Testis (tissue), 3 donors: ENCODE results near the gene AFF4. TPM values are rescaled to one million over a fixed set of nuclear protein-coding genes. Genes with fewer than 3 reads are reported as not detected.

ENCODE experiments used
- DNase-seq: peaks from one replicate; pipeline ENCODE4 v3.0.0-alpha.2; 2019
- H3K27ac ChIP-seq, 2 donors: fragments of 200-600 bp; sonication (generic); one replicate each; pipeline ENCODE4 v1.5.1; 2019
- H3K27me3 ChIP-seq: fragments of 200-600 bp; sonication (generic); one replicate; pipeline ENCODE4 v1.5.1; 2019
- H3K36me3 ChIP-seq: fragments of 200-600 bp; sonication (generic); one replicate; pipeline ENCODE4 v1.5.1; 2017; ENCODE audit warnings: low read depth; ENCODE audit errors: missing control alignments
- H3K4me1 ChIP-seq: fragments of 200-600 bp; sonication (generic); one replicate; pipeline ENCODE4 v1.5.1; 2019
- H3K4me3 ChIP-seq, 2 donors: fragments of 200-600 bp; sonication (generic); one replicate each; pipeline ENCODE4 v1.5.1; 2017 to 2019
- H3K9me3 ChIP-seq: fragments of 200-600 bp; sonication (generic); one replicate; pipeline ENCODE4 v1.5.1; 2017
- POLR2A ChIP-seq: fragments of 450-650 bp; IDR thresholded peaks from one replicate; pipeline ENCODE4 v1.6.1; 2017; ENCODE audit warnings: antibody characterized with exemption, mild to moderate bottlenecking, moderate library complexity
- WGBS, 2 donors: methylation state at CpG; one replicate each; pipeline ENCODE4 v1.1.5; 2018; 5-methylcytosine and 5-hydroxymethylcytosine counted together
- intact Hi-C: fragments of 100-400 bp; cut with DNase I; formaldehyde crosslinking; loops from one replicate; pipeline ENCODE4 v1.15.1; 2023; ENCODE audit warnings: low total_unique reads
- polyA plus RNA-seq: library from polyadenylated mRNA; stranded (reverse); fragments of 350-450 nt; fragmentation: Illumina TruSeq; extraction: RNeasy Lipid Tissue Mini Kit (QIAGEN cat#74804); gene quantifications from one replicate; pipeline ENCODE4 v1.2.3, GENCODE V29; 2014; ENCODE audit warnings: low read depth, low replicate concordance; ENCODE audit not compliant: insufficient read depth
- total RNA-seq, 2 donors: library from RNA; depleted of rRNA; stranded (reverse); fragments of >200 nt; gene quantifications; one replicate each; pipeline ENCODE4 v1.2.3, GENCODE V29; 2016
- TF ChIP-seq, protein P1 (sequence below), 3 experiments: fragments of 450-650 bp in 2 of 3; fragments of 200-600 bp in 1 of 3; sonication (generic) in 1 of 3; IDR thresholded peaks; one replicate each; pipeline ENCODE4 v1.5.1; 2016 to 2019; ENCODE audit warnings: antibody characterized with exemption in 3 of 3, mild to moderate bottlenecking in 2 of 3, moderate library complexity in 1 of 3

Gene AFF4
- total and polyA plus RNA-seq, 3 donors from 2014 or later = 57.2 to 112 (median 112) TPM

DNA sequence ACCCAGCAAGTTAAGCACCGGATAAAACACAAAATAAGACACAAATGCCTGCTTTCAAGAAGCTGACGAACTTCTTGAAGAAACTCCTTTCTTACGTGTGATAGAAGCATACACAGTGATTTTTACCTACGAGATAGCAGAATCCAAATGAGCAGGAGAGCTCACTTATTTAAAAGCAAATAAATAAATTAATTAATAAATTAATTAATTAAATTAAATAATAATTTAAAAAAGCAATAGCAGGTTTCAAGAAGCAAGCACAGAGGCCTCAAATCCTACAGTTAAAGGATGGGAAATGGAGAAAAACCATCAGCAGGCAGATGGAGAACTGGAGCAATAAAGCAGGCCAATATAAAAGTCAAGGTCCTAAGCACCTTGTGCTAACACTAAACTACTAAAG, 72.6 kb downstream of the AFF4 start:
- WGBS, 2 donors = 93 to 95% methylated on average over 4 of the region's 4 CpGs

DNA sequence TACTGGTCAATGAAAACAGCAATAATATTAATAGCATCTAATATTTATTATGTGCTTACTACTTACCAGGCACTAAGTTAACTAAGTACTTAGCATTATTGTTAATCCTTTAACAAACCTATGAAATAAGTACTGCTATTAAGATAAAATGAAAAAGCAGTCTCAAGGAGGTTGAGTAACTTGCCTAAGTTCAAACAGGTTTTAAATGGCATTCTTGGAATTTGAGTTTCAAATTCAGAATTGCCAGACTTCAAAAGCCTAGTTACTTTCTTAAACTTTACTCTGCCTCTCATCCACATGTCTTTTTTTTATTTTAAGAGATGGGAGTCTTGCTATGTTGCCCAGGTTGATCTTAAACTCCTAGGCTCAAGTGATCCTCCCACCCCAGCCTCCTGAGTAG, 73.9 kb downstream of the AFF4 start:
- intact Hi-C loops = no loop called here
- H3K36me3 ChIP-seq = no peaks in the 10 kb centered on the region
- DNase-seq = no peak
- no peak overlapping the region for H3K27ac ChIP-seq
- no peaks in the 10 kb centered on the region for H3K4me1 ChIP-seq
- TF ChIP-seq POLR2A = no peak
- TF ChIP-seq, protein P1, sequence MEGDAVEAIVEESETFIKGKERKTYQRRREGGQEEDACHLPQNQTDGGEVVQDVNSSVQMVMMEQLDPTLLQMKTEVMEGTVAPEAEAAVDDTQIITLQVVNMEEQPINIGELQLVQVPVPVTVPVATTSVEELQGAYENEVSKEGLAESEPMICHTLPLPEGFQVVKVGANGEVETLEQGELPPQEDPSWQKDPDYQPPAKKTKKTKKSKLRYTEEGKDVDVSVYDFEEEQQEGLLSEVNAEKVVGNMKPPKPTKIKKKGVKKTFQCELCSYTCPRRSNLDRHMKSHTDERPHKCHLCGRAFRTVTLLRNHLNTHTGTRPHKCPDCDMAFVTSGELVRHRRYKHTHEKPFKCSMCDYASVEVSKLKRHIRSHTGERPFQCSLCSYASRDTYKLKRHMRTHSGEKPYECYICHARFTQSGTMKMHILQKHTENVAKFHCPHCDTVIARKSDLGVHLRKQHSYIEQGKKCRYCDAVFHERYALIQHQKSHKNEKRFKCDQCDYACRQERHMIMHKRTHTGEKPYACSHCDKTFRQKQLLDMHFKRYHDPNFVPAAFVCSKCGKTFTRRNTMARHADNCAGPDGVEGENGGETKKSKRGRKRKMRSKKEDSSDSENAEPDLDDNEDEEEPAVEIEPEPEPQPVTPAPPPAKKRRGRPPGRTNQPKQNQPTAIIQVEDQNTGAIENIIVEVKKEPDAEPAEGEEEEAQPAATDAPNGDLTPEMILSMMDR (IDR thresholded peaks at IDR 0.05) = no peak
- no peaks in the 10 kb centered on the region for H3K9me3 ChIP-seq
- no peak overlapping the region for H3K4me3 ChIP-seq
- no peaks in the 10 kb centered on the region for H3K27me3 ChIP-seq

More for the DNA sequence above, 72.6 kb downstream of the AFF4 start:
- Histone ChIP-seq H3K27ac (no peak overlapping the region), H3K4me3 (no peak overlapping the region), H3K36me3 (no peaks in the 10 kb centered on the region), H3K4me1 (no peaks in the 10 kb centered on the region), H3K9me3 (no peaks in the 10 kb centered on the region), H3K27me3 (no peaks in the 10 kb centered on the region)
- TF ChIP-seq POLR2A = no peak
- TF ChIP-seq, protein P1 (IDR thresholded peaks at IDR 0.05) = no peak
- intact Hi-C loops = no loop called here
- DNase-seq = no peak

DNA sequence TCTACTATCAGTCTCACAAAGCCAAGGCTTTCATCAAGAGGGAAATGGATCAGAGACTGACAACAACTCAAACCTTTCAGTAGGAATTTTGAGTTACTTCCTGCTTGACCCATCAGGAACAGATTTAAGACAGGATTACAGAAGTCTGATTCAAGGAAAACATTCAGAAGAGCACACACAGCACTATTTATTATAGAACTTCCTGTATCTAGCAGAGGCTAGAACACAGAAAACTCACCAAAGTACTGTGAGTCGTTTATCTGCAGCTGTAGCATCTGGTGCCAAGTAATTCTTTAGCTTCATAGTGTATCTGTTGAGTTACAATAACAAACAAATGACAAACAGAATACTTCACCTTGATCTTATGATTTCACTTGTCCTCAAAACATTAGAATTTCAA, 76.2 kb downstream of the AFF4 start:
- no peak for DNase-seq
- no peak for TF ChIP-seq POLR2A
- TF ChIP-seq, protein P1 (IDR thresholded peaks at IDR 0.05) = no peak
- Histone ChIP-seq H3K9me3 (no peaks in the 10 kb centered on the region), H3K4me3 (no peak overlapping the region), H3K4me1 (no peaks in the 10 kb centered on the region), H3K36me3 (no peaks in the 10 kb centered on the region), H3K27ac (no peak overlapping the region), H3K27me3 (no peaks in the 10 kb centered on the region)
- intact Hi-C loops = no loop called here
- 17 to 20% methylated on average over 1 of the region's 1 CpG for WGBS, 2 donors

DNA sequence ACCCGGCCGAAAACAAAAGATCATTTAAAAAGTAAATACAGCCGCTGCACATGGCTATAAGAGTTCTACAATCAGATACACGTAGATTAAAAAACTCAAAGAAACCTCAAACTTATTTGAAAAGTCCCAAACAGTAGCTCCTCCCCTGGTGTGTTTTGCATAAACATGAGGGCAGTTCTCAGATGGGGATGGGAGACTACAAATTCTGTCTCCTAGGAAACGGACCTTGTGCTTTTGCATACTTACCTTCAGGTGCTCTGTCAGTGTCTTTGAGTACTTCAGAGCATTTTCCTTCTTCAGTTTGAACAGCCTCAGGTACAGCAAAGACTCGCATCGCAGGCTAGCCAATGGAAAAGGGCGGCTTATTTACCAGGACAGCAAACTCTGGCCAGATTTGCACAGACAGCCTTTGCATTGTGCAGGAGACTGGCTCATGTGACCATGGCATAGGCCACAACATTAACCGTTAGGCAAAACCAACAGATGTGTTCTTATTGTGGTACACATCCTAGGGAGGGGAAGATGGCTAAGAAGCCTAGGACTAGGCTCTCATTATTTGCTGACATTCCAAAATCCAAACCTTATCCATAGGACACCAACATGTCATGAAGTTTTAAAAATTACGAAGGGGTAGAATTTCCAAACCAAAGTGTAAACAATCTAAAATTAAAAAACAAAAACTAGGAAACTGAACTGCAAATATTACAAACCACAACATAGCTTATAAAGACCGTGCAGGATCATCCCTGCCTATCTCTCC, 77.2 kb downstream of the AFF4 start:
- no peak overlapping the region for H3K27ac ChIP-seq
- no peaks in the 10 kb centered on the region for H3K36me3 ChIP-seq
- no peaks in the 10 kb centered on the region for H3K9me3 ChIP-seq
- H3K4me1 ChIP-seq = no peaks in the 10 kb centered on the region
- H3K27me3 ChIP-seq = no peaks in the 10 kb centered on the region
- TF ChIP-seq POLR2A = no peak
- TF ChIP-seq, protein P1 (IDR thresholded peaks at IDR 0.05) = no peak
- DNase-seq = no peak
- no peak overlapping the region for H3K4me3 ChIP-seq
- 89 to 91% methylated on average over 11 of the region's 11 CpGs for WGBS, 2 donors
- intact Hi-C loops = no loop called here

DNA sequence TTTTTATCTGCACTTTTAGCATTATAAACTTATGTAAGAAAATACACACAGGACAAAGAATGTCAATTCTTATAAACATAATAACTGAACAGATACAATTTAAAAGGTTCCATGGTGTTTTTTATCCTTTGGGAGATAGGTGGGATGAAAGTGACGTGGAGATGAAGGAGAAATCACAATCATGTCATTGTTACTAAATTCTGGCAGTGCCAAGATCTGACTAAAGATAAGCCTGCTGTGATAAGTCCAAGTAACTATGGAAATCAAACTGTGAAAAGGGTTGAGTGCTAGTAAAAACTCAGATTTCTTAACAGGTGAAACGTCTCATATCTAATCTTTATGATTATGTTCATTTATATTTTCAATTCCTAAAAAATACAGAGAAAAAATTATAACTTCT, 78.9 kb downstream of the AFF4 start:
- Histone ChIP-seq H3K27me3 (no peaks in the 10 kb centered on the region), H3K4me1 (no peaks in the 10 kb centered on the region), H3K36me3 (no peaks in the 10 kb centered on the region), H3K27ac (no peak overlapping the region), H3K9me3 (no peaks in the 10 kb centered on the region), H3K4me3 (no peak overlapping the region)
- intact Hi-C loops = no loop called here
- no peak for DNase-seq
- WGBS, 2 donors = 64 to 71% methylated on average over 2 of the region's 2 CpGs
- TF ChIP-seq, protein P1 (IDR thresholded peaks at IDR 0.05) = no peak
- TF ChIP-seq POLR2A = no peak
